ENCODE measurements around the gene DUS1L. TPM values are rescaled to one million over a fixed set of nuclear protein-coding genes. Genes with fewer than 3 reads are reported as not detected.

The DUS1L gene
- total RNA-seq, 1 experiment from 2014 or later, result 165 TPM

GRCh38 chr17:82023447-82024241 lies 42.0 kb downstream of the DUS1L start:
- no peak for DNase-seq (ENCODE audit: low spot score)

- DNase-seq (ENCODE audit: low spot score), result peak; percentile 100
These were observed 42.6 kb downstream of the DUS1L start, which contains the start of gene LRRC45 for GRCh38 chr17:82022981-82023446. TSS of gene LRRC45 (plus strand) at chr17:82023305. CDS start at chr17:82023644, 339 bp downstream.

- DNase-seq (ENCODE audit: low spot score), result no peak
These were observed 43.2 kb downstream of the DUS1L start, which contains the start of gene CENPX for GRCh38 chr17:82022310-82022980. TSS of gene CENPX (minus strand) at chr17:82022878. CDS start at chr17:82022861, 17 bp downstream.

- DNase-seq (ENCODE audit: low spot score), result no peak
These were observed 43.7 kb downstream of the DUS1L start for GRCh38 chr17:82021900-82022309.

- DNase-seq (ENCODE audit: low spot score), result peak; percentile 77
These were observed 44.3 kb downstream of the DUS1L start for GRCh38 chr17:82021107-82021899.

GRCh38 chr17:82020572-82021106 lies 45.0 kb downstream of the DUS1L start:
- DNase-seq (ENCODE audit: low spot score), result no peak

- DNase-seq (ENCODE audit: low spot score), result no peak
These were observed 45.7 kb downstream of the DUS1L start for GRCh38 chr17:82019690-82020571.

- no peak for DNase-seq (ENCODE audit: low spot score)
These were observed 46.5 kb downstream of the DUS1L start for GRCh38 chr17:82018989-82019689.

GRCh38 chr17:82018152-82018988 lies 47.2 kb downstream of the DUS1L start:
- DNase-seq (ENCODE audit: low spot score), result no peak

- no peak for DNase-seq (ENCODE audit: low spot score)
These were observed 47.9 kb downstream of the DUS1L start for GRCh38 chr17:82017612-82018151.

GRCh38 chr17:82016875-82017459 lies 48.6 kb downstream of the DUS1L start:
- no peak for DNase-seq (ENCODE audit: low spot score)

- no peak for DNase-seq (ENCODE audit: low spot score)
These were observed 49.3 kb downstream of the DUS1L start for GRCh38 chr17:82016061-82016874.

- DNase-seq (ENCODE audit: low spot score), result no peak
These were observed 50.2 kb downstream of the DUS1L start for GRCh38 chr17:82015311-82015971.

GRCh38 chr17:82014971-82015310 lies 50.7 kb downstream of the DUS1L start:
- DNase-seq (ENCODE audit: low spot score), result no peak

- DNase-seq (ENCODE audit: low spot score), result no peak
These were observed 51.2 kb downstream of the DUS1L start for GRCh38 chr17:82014432-82014831.

GRCh38 chr17:82013772-82014321 lies 51.8 kb downstream of the DUS1L start:
- no peak for DNase-seq (ENCODE audit: low spot score)

- no peak for DNase-seq (ENCODE audit: low spot score)
These were observed 52.3 kb downstream of the DUS1L start for GRCh38 chr17:82013341-82013740.
